ENCODE results near the gene KCNMB2.

DNA sequence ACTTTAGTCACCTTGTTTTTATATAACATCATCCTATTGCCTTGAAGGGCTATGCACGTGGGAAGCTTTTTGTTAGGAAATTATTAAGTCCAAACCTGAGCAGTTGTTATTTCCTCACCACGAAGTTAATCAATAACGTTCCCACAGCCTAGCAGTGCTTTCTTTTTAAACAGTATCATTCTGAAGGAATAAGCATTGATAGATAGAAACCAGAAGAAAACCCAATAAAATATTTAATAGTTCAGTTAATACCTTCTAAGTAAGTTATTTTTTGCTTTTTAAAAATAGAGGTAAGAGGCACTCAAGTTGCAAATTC, 149.3 kb downstream of the KCNMB2 start:
- TF ChIP-seq, protein P1, sequence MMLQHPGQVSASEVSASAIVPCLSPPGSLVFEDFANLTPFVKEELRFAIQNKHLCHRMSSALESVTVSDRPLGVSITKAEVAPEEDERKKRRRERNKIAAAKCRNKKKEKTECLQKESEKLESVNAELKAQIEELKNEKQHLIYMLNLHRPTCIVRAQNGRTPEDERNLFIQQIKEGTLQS (CRISPR knock-in tag; conservative IDR thresholded peaks at IDR 0.05) = no peak
- TF ChIP-seq JUN (CRISPR knock-in tag; IDR thresholded peaks at IDR 0.05) (no peak), ZBTB21 (CRISPR knock-in tag; IDR thresholded peaks at IDR 0.05; ENCODE audit: borderline replicate concordance) (no peak), IRF2 (CRISPR knock-in tag; IDR thresholded peaks at IDR 0.05; ENCODE audit: borderline replicate concordance, low read depth) (no peak), ATF1 (CRISPR knock-in tag; IDR thresholded peaks at IDR 0.05) (no peak), NR2C2 (CRISPR knock-in tag; IDR thresholded peaks at IDR 0.05) (no peak), SMAD4 (CRISPR knock-in tag; IDR thresholded peaks at IDR 0.05) (no peak)
- TF ChIP-seq, protein P2, sequence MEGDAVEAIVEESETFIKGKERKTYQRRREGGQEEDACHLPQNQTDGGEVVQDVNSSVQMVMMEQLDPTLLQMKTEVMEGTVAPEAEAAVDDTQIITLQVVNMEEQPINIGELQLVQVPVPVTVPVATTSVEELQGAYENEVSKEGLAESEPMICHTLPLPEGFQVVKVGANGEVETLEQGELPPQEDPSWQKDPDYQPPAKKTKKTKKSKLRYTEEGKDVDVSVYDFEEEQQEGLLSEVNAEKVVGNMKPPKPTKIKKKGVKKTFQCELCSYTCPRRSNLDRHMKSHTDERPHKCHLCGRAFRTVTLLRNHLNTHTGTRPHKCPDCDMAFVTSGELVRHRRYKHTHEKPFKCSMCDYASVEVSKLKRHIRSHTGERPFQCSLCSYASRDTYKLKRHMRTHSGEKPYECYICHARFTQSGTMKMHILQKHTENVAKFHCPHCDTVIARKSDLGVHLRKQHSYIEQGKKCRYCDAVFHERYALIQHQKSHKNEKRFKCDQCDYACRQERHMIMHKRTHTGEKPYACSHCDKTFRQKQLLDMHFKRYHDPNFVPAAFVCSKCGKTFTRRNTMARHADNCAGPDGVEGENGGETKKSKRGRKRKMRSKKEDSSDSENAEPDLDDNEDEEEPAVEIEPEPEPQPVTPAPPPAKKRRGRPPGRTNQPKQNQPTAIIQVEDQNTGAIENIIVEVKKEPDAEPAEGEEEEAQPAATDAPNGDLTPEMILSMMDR (IDR thresholded peaks at IDR 0.05) = no peak
- TF ChIP-seq, protein P3, sequence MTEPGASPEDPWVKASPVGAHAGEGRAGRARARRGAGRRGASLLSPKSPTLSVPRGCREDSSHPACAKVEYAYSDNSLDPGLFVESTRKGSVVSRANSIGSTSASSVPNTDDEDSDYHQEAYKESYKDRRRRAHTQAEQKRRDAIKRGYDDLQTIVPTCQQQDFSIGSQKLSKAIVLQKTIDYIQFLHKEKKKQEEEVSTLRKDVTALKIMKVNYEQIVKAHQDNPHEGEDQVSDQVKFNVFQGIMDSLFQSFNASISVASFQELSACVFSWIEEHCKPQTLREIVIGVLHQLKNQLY (CRISPR knock-in tag; IDR thresholded peaks at IDR 0.05) = no peak
- TF ChIP-seq, protein P4, sequence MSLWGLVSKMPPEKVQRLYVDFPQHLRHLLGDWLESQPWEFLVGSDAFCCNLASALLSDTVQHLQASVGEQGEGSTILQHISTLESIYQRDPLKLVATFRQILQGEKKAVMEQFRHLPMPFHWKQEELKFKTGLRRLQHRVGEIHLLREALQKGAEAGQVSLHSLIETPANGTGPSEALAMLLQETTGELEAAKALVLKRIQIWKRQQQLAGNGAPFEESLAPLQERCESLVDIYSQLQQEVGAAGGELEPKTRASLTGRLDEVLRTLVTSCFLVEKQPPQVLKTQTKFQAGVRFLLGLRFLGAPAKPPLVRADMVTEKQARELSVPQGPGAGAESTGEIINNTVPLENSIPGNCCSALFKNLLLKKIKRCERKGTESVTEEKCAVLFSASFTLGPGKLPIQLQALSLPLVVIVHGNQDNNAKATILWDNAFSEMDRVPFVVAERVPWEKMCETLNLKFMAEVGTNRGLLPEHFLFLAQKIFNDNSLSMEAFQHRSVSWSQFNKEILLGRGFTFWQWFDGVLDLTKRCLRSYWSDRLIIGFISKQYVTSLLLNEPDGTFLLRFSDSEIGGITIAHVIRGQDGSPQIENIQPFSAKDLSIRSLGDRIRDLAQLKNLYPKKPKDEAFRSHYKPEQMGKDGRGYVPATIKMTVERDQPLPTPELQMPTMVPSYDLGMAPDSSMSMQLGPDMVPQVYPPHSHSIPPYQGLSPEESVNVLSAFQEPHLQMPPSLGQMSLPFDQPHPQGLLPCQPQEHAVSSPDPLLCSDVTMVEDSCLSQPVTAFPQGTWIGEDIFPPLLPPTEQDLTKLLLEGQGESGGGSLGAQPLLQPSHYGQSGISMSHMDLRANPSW (CRISPR knock-in tag; conservative IDR thresholded peaks at IDR 0.05; ENCODE audit: low read depth) = no peak
- TF ChIP-seq, protein P5, sequence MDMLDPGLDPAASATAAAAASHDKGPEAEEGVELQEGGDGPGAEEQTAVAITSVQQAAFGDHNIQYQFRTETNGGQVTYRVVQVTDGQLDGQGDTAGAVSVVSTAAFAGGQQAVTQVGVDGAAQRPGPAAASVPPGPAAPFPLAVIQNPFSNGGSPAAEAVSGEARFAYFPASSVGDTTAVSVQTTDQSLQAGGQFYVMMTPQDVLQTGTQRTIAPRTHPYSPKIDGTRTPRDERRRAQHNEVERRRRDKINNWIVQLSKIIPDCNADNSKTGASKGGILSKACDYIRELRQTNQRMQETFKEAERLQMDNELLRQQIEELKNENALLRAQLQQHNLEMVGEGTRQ (CRISPR knock-in tag; IDR thresholded peaks at IDR 0.05) = no peak
- TF ChIP-seq, protein P6, sequence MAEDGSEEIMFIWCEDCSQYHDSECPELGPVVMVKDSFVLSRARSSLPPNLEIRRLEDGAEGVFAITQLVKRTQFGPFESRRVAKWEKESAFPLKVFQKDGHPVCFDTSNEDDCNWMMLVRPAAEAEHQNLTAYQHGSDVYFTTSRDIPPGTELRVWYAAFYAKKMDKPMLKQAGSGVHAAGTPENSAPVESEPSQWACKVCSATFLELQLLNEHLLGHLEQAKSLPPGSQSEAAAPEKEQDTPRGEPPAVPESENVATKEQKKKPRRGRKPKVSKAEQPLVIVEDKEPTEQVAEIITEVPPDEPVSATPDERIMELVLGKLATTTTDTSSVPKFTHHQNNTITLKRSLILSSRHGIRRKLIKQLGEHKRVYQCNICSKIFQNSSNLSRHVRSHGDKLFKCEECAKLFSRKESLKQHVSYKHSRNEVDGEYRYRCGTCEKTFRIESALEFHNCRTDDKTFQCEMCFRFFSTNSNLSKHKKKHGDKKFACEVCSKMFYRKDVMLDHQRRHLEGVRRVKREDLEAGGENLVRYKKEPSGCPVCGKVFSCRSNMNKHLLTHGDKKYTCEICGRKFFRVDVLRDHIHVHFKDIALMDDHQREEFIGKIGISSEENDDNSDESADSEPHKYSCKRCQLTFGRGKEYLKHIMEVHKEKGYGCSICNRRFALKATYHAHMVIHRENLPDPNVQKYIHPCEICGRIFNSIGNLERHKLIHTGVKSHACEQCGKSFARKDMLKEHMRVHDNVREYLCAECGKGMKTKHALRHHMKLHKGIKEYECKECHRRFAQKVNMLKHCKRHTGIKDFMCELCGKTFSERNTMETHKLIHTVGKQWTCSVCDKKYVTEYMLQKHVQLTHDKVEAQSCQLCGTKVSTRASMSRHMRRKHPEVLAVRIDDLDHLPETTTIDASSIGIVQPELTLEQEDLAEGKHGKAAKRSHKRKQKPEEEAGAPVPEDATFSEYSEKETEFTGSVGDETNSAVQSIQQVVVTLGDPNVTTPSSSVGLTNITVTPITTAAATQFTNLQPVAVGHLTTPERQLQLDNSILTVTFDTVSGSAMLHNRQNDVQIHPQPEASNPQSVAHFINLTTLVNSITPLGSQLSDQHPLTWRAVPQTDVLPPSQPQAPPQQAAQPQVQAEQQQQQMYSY (CRISPR knock-in tag; IDR thresholded peaks at IDR 0.05) = no peak
